PC-9 (cell line): ENCODE measurements around the gene HOXB3. TPM values are rescaled to one million over a fixed set of nuclear protein-coding genes. Genes with fewer than 3 reads are reported as not detected.

Experiments
- BruUV-seq: library from RNA; stranded (reverse); fragments of 400-500 nt; replicated peaks from 2 replicates; lab custom pipeline; 2021; lab: Mats Ljungman, UMichigan
- CTCF ChIA-PET: fragments of 300-600 bp; sonication (Branson Sonifier 250); formaldehyde crosslinking; loops from one replicate; lab custom pipeline; 2022; ENCODE audit warnings: antibody characterized with exemption; lab: Charles Lee
- POLR2A ChIA-PET: fragments of 300-600 bp; sonication (Branson Sonifier 250); formaldehyde crosslinking; loops from one replicate; lab custom pipeline; 2022; ENCODE audit warnings: antibody characterized with exemption; ENCODE audit not compliant: unreplicated experiment; lab: Charles Lee
- DNase-seq, 2 experiments: peaks; one replicate each; pipeline versions ENCODE4 v3.0.0 to v3.0.0-alpha.2; 2015 to 2022; ENCODE audit warnings: mixed read lengths in 1 of 2
- H2AFZ ChIP-seq: fragments of 200-600 bp; sonication (generic); 2 replicates; pipeline ENCODE4 v1.8.1; 2017; ENCODE audit warnings: antibody characterized with exemption
- H3F3A ChIP-seq: fragments of 200-600 bp; sonication (generic); 2 replicates; pipeline ENCODE4 v1.8.1; 2017; ENCODE audit warnings: antibody characterized with exemption, mild to moderate bottlenecking, low read depth; ENCODE audit not compliant: insufficient read depth
- H3K27ac ChIP-seq: fragments of 200-600 bp; sonication (generic); 2 replicates; pipeline ENCODE4 v1.6.1; 2016; ENCODE audit warnings: mixed run types
- H3K27me3 ChIP-seq: fragments of 200-600 bp; sonication (generic); 2 replicates; pipeline ENCODE4 v1.6.1; 2016; ENCODE audit warnings: low read depth, mixed run types; ENCODE audit not compliant: insufficient read depth
- H3K36me3 ChIP-seq: fragments of 200-600 bp; sonication (generic); 2 replicates; pipeline ENCODE4 v1.6.1; 2016; ENCODE audit warnings: low read depth, mixed run types
- H3K4me1 ChIP-seq: fragments of 200-600 bp; sonication (generic); replicated peaks from 2 replicates; pipeline ENCODE4 v1.6.1; 2016; ENCODE audit warnings: mixed run types; ENCODE audit not compliant: insufficient read depth
- H3K4me2 ChIP-seq: fragments of 200-600 bp; sonication (generic); 2 replicates; pipeline ENCODE4 v1.6.1; 2017; ENCODE audit warnings: mixed run types
- H3K4me3 ChIP-seq: fragments of 200-600 bp; sonication (generic); 2 replicates; pipeline ENCODE4 v1.6.1; 2016; ENCODE audit warnings: mixed run types
- H3K79me2 ChIP-seq: fragments of 200-600 bp; sonication (generic); 2 replicates; pipeline ENCODE4 v1.6.1; 2017; ENCODE audit warnings: low read depth, mixed run types
- H3K9me2 ChIP-seq: fragments of 200-600 bp; sonication (generic); 2 replicates; pipeline ENCODE4 v1.8.1; 2017; ENCODE audit warnings: mild to moderate bottlenecking; ENCODE audit not compliant: insufficient read depth
- H3K9me3 ChIP-seq: fragments of 200-600 bp; sonication (generic); 2 replicates; pipeline ENCODE4 v1.8.1; 2016; ENCODE audit warnings: low read depth; ENCODE audit not compliant: insufficient read depth
- H4K20me1 ChIP-seq: fragments of 200-600 bp; sonication (generic); 2 replicates; pipeline ENCODE4 v1.8.1; 2017; ENCODE audit not compliant: insufficient read depth
- CTCF ChIP-seq: fragments of 200-600 bp; sonication (generic); conservative IDR thresholded peaks from 2 replicates; pipeline ENCODE4 v1.6.1; 2017; ENCODE audit warnings: mixed run types, antibody characterized with exemption, mild to moderate bottlenecking, moderate library complexity
- EZH2 ChIP-seq: fragments of 200-600 bp; sonication (generic); IDR thresholded peaks from 2 replicates; pipeline ENCODE4 v1.8.0; 2017; ENCODE audit warnings: antibody characterized with exemption, low read depth
- intact Hi-C: fragments of 100-400 bp; cut with micrococcal nuclease; formaldehyde crosslinking; loops from one replicate; pipeline ENCODE4 v1.10.0; 2022; ENCODE audit not compliant: unreplicated experiment
- total RNA-seq: library from RNA; stranded (reverse); gene quantifications from 2 replicates; pipeline ENCODE4 v1.2.3, GENCODE V29; 2021

The HOXB3 gene
- total RNA-seq, 1 experiment from 2014 or later = 19.1 TPM

GRCh38 chr17:48608494-48608834, 18.4 kb upstream of the HOXB3 start:
- H3F3A ChIP-seq = peaks cover 18% of the 10 kb centered on the region
- no peaks in the 10 kb centered on the region for H3K36me3 ChIP-seq
- H3K79me2 ChIP-seq = peaks cover 34% of the 10 kb centered on the region
- no peaks in the 10 kb centered on the region for H4K20me1 ChIP-seq
- H3K27ac ChIP-seq = no peak overlapping the region
- intact Hi-C loops = no loop called here
- no peak overlapping the region for H2AFZ ChIP-seq
- no peak for TF ChIP-seq EZH2
- TF ChIP-seq CTCF = no peak
- peaks cover 24% of the 10 kb centered on the region for H3K4me1 ChIP-seq
- ChIA-PET POLR2A (no interaction called here), CTCF (no interaction called here)
- no peak overlapping the region for H3K4me3 ChIP-seq
- BruUV-seq = no TSS peak
- H3K9me2 ChIP-seq = no peaks in the 10 kb centered on the region
- H3K9me3 ChIP-seq = no peaks in the 10 kb centered on the region
- DNase-seq = no peak
- peak overlapping the region; percentile 88; the same call in 1 of the 2 replicates for H3K4me2 ChIP-seq
- no peaks in the 10 kb centered on the region for H3K27me3 ChIP-seq

GRCh38 chr17:48606892-48607614, 17.0 kb upstream of the HOXB3 start:
- Histone ChIP-seq H3K79me2 (peaks cover 49% of the 10 kb centered on the region), H3K36me3 (no peaks in the 10 kb centered on the region), H3K9me3 (no peaks in the 10 kb centered on the region), H3K4me1 (peaks cover 29% of the 10 kb centered on the region), H3K4me2 (no peak overlapping the region), H3K9me2 (no peaks in the 10 kb centered on the region), H3K27me3 (no peaks in the 10 kb centered on the region), H4K20me1 (0 out of 2 replicates have a peak, but pooled peaks cover 5% of the 10 kb centered on the region), H3K27ac (no peak overlapping the region), H3K4me3 (no peak overlapping the region), H3F3A (peaks cover 22% of the 10 kb centered on the region), H2AFZ (no peak overlapping the region)
- DNase-seq = no peak
- TF ChIP-seq EZH2 = no peak
- no peak for TF ChIP-seq CTCF
- intact Hi-C loops = no loop called here
- ChIA-PET CTCF (interaction anchor here (0.7 kb wide), 1 partner anchor 270 kb away, joined by 4 read pairs; no protein-coding TSS in a partner anchor), POLR2A (no interaction called here)
- BruUV-seq = no TSS peak

GRCh38 chr17:48605991-48606891, 16.2 kb upstream of the HOXB3 start:
- no peaks in the 10 kb centered on the region for H3K9me2 ChIP-seq
- BruUV-seq = no TSS peak
- no peaks in the 10 kb centered on the region for H3K36me3 ChIP-seq
- no peak for DNase-seq
- H2AFZ ChIP-seq = no peak overlapping the region
- TF ChIP-seq CTCF (no peak), EZH2 (no peak)
- peaks cover 57% of the 10 kb centered on the region for H3K79me2 ChIP-seq
- H3K4me1 ChIP-seq = peaks cover 34% of the 10 kb centered on the region
- intact Hi-C loops = no loop called here
- no peak overlapping the region for H3K4me3 ChIP-seq
- CTCF ChIA-PET = no interaction called here
- H3F3A ChIP-seq = peaks cover 22% of the 10 kb centered on the region
- no peak overlapping the region for H3K27ac ChIP-seq
- peaks cover 13% of the 10 kb centered on the region for H4K20me1 ChIP-seq
- no peaks in the 10 kb centered on the region for H3K9me3 ChIP-seq
- no peaks in the 10 kb centered on the region for H3K27me3 ChIP-seq
- POLR2A ChIA-PET = no interaction called here
- H3K4me2 ChIP-seq = 0 out of 2 replicates have a peak overlapping the region, but pooled peaks have one; percentile 93
